Measurements from ENCODE around the gene DPP6. TPM values are rescaled to one million over a fixed set of nuclear protein-coding genes. Genes with fewer than 3 reads are reported as not detected.

The DPP6 gene
- total and polyA plus RNA-seq, 4 experiments from 2014 or later: not detected

- CTCF ChIA-PET (ENCODE audit: partially characterized antibody): no interaction called here
- Histone ChIP-seq H3K27ac (ENCODE audit: low read depth, low read length) (no peak overlapping the region), H3K36me3 (ENCODE audit: insufficient read depth, low read length) (no peaks in the 10 kb centered on the region), H3K9me3 (ENCODE audit: control insufficient read depth in 1 of 2, low read length in 2 of 2) (no peaks in the 10 kb centered on the region), H3K27me3 (ENCODE audit: insufficient read depth, low read length) (no peaks in the 10 kb centered on the region), H3K4me3 (ENCODE audit: low read length in 2 of 2) (no peak overlapping the region), H3K4me1 (ENCODE audit: insufficient read depth, low read length) (no peaks in the 10 kb centered on the region)
- H3K27me3 Mint-ChIP-seq: peaks cover 13 to 30% of the 10 kb centered on the region in 2 donors
- H3K27ac Mint-ChIP-seq: no peak overlapping the region
- peaks cover 0 to 2% (median 0%) of the 10 kb centered on the region in 4 donors for H3K4me1 Mint-ChIP-seq
- intact Hi-C loops (cut with micrococcal nuclease): no loop called here
- DNase-seq: no peak
- H3K4me3 Mint-ChIP-seq: no peak overlapping the region
- H3K36me3 Mint-ChIP-seq: no peaks in the 10 kb centered on the region
- POLR2A ChIA-PET (ENCODE audit: partially characterized antibody): no interaction called here
- H3K9me3 Mint-ChIP-seq: peaks cover 0 to 2% (median 0%) of the 10 kb centered on the region in 8 donors
These were observed 819.9 kb downstream of the DPP6 start for GRCh38 chr7:154871928-154872750.

DNA sequence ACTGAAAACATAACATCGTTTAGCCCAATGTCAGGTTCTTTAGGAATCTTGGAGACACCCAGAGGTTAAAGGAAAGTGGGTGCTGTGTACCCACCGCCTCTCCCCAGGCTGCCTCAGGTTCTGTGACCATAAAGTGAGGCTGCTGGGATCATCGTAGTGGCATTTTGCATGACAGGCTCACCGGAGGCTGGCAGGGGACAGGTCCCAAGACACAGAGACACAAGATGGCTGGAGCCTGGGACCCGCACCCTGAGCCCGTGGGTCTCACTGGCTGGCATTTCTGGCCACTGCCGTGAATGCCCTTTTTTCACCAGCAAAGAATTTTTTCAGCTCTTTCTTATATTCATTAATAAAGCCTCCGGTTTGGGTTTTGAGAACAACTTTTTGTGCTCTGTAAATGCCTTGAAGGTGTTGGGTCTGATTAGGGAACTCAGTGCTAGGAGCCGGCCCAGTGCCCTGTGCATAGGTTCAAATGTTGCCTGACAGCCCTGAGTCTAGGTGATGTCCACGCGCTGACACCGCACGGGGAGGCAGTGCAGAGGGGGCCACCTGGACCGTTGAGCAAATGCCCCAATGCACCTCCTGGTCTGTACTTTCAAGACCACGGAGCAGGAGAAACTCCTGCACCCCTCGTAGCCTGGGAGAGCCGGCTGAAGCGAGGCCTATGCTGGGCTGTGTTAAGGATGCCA is 820.8 kb downstream of the DPP6 start:
- intact Hi-C loops (cut with micrococcal nuclease): no loop called here
- Histone ChIP-seq H3K27me3 (ENCODE audit: insufficient read depth, low read length) (no peaks in the 10 kb centered on the region), H3K4me3 (ENCODE audit: low read length in 2 of 2) (no peak overlapping the region), H3K4me1 (ENCODE audit: insufficient read depth, low read length) (no peaks in the 10 kb centered on the region), H3K27ac (ENCODE audit: low read depth, low read length) (no peak overlapping the region), H3K9me3 (ENCODE audit: control insufficient read depth in 1 of 2, low read length in 2 of 2) (no peaks in the 10 kb centered on the region), H3K36me3 (ENCODE audit: insufficient read depth, low read length) (no peaks in the 10 kb centered on the region)
- Mint-ChIP-seq H3K9me3 (peaks cover 0 to 2% (median 0%) of the 10 kb centered on the region in 8 donors), H3K4me3 (no peak overlapping the region), H3K36me3 (no peaks in the 10 kb centered on the region), H3K27me3 (peaks cover 13 to 26% of the 10 kb centered on the region in 2 donors), H3K27ac (no peak overlapping the region), H3K4me1 (peaks cover 0 to 2% (median 0%) of the 10 kb centered on the region in 4 donors)
- POLR2A ChIA-PET (ENCODE audit: partially characterized antibody): no interaction called here
- CTCF ChIA-PET (ENCODE audit: partially characterized antibody): no interaction called here
- DNase-seq: no peak

GRCh38 chr7:154873500-154874121 is 821.4 kb downstream of the DPP6 start:
- H3K4me1 ChIP-seq (ENCODE audit: insufficient read depth, low read length): no peaks in the 10 kb centered on the region
- Mint-ChIP-seq H3K27ac (no peak overlapping the region), H3K36me3 (no peaks in the 10 kb centered on the region), H3K27me3 (peaks cover 15 to 26% of the 10 kb centered on the region in 2 donors), H3K9me3 (peaks cover 0 to 2% (median 0%) of the 10 kb centered on the region in 8 donors), H3K4me3 (no peak overlapping the region), H3K4me1 (peaks cover 0 to 2% (median 0%) of the 10 kb centered on the region in 4 donors)
- CTCF ChIA-PET (ENCODE audit: partially characterized antibody): no interaction called here
- no peaks in the 10 kb centered on the region for H3K9me3 ChIP-seq (ENCODE audit: control insufficient read depth in 1 of 2, low read length in 2 of 2)
- no peaks in the 10 kb centered on the region for H3K36me3 ChIP-seq (ENCODE audit: insufficient read depth, low read length)
- POLR2A ChIA-PET (ENCODE audit: partially characterized antibody): no interaction called here
- intact Hi-C loops (cut with micrococcal nuclease): no loop called here
- H3K4me3 ChIP-seq (ENCODE audit: low read length in 2 of 2): no peak overlapping the region
- no peak overlapping the region for H3K27ac ChIP-seq (ENCODE audit: low read depth, low read length)
- no peaks in the 10 kb centered on the region for H3K27me3 ChIP-seq (ENCODE audit: insufficient read depth, low read length)
- DNase-seq: no peak

- no peak overlapping the region for H3K4me3 ChIP-seq (ENCODE audit: low read length in 2 of 2)
- H3K27me3 ChIP-seq (ENCODE audit: insufficient read depth, low read length): no peaks in the 10 kb centered on the region
- Mint-ChIP-seq H3K36me3 (no peaks in the 10 kb centered on the region), H3K4me1 (no peaks in the 10 kb centered on the region), H3K27me3 (peaks cover 15 to 20% of the 10 kb centered on the region in 2 donors), H3K27ac (no peak overlapping the region), H3K9me3 (no peaks in the 10 kb centered on the region), H3K4me3 (peak overlapping the region in 1 of 8 donors; percentile 27)
- DNase-seq: no peak
- no peaks in the 10 kb centered on the region for H3K36me3 ChIP-seq (ENCODE audit: insufficient read depth, low read length)
- no peaks in the 10 kb centered on the region for H3K4me1 ChIP-seq (ENCODE audit: insufficient read depth, low read length)
- intact Hi-C loops (cut with micrococcal nuclease): no loop called here
- H3K9me3 ChIP-seq (ENCODE audit: control insufficient read depth in 1 of 2, low read length in 2 of 2): no peaks in the 10 kb centered on the region
- CTCF ChIA-PET (ENCODE audit: partially characterized antibody): no interaction called here
- no peak overlapping the region for H3K27ac ChIP-seq (ENCODE audit: low read depth, low read length)
- POLR2A ChIA-PET (ENCODE audit: partially characterized antibody): interaction anchor here (0.5 kb wide), 1 partner anchor 94 kb away, joined by 3 read pairs; no protein-coding TSS in a partner anchor
These were observed 822.4 kb downstream of the DPP6 start for GRCh38 chr7:154874409-154875113.

DNA sequence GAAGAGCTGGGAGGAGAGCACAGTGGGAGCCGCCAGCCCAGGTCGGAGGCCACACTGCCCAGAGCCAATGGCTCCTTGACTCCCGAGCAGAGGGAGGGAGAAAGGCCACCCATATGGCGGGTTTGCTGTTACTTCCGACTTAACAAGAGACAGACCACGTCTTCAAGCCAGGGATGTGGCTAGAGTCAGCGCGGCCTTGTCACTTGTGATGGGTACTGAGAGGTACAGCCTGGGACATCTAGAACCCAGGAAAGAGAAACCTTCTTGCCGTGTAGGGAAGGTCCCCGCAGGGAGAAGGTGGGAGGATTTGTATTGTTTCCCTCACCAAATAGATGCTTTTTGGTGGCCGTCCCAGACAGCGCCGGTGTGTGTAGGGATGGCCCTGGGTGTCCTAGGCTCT is 823.1 kb downstream of the DPP6 start:
- ChIA-PET POLR2A (ENCODE audit: partially characterized antibody) (no interaction called here), CTCF (ENCODE audit: partially characterized antibody) (no interaction called here)
- Histone ChIP-seq H3K27me3 (ENCODE audit: insufficient read depth, low read length) (no peaks in the 10 kb centered on the region), H3K27ac (ENCODE audit: low read depth, low read length) (no peak overlapping the region), H3K4me1 (ENCODE audit: insufficient read depth, low read length) (no peaks in the 10 kb centered on the region), H3K36me3 (ENCODE audit: insufficient read depth, low read length) (no peaks in the 10 kb centered on the region), H3K4me3 (ENCODE audit: low read length in 2 of 2) (no peak overlapping the region), H3K9me3 (ENCODE audit: control insufficient read depth in 1 of 2, low read length in 2 of 2) (no peaks in the 10 kb centered on the region)
- H3K27ac Mint-ChIP-seq: no peak overlapping the region
- no peak for DNase-seq
- H3K4me1 Mint-ChIP-seq: no peaks in the 10 kb centered on the region
- no peaks in the 10 kb centered on the region for H3K36me3 Mint-ChIP-seq
- H3K27me3 Mint-ChIP-seq: peaks cover 18 to 20% of the 10 kb centered on the region in 2 donors
- peak overlapping the region in 1 of 8 donors; percentile 22 for H3K4me3 Mint-ChIP-seq
- intact Hi-C loops (cut with micrococcal nuclease): no loop called here
- H3K9me3 Mint-ChIP-seq: no peaks in the 10 kb centered on the region

DNA sequence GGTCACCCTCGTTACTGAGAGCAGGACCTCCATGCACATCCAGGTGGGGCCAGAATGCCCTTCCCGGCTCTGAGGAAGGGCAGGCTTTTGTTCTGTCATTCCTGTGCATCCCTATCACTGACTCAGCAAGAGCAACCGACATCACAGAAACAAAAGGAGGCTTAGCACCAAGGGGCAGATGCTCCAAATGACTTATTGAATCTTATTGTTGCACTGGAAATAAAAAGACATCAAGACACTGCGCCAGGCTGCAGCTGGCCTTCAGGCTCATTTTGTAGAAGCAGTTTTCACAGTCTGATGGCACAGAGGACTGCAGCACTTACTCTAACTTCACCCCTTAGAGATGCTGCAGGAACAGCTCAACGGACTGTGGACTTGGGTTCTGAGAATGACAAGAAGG is 824.3 kb downstream of the DPP6 start:
- no peak overlapping the region for H3K4me3 Mint-ChIP-seq
- no peak overlapping the region for H3K4me3 ChIP-seq (ENCODE audit: low read length in 2 of 2)
- H3K9me3 ChIP-seq (ENCODE audit: control insufficient read depth in 1 of 2, low read length in 2 of 2): no peaks in the 10 kb centered on the region
- H3K27ac ChIP-seq (ENCODE audit: low read depth, low read length): no peak overlapping the region
- intact Hi-C loops (cut with micrococcal nuclease): no loop called here
- DNase-seq: no peak
- no peaks in the 10 kb centered on the region for H3K9me3 Mint-ChIP-seq
- no peak overlapping the region for H3K27ac Mint-ChIP-seq
- no peaks in the 10 kb centered on the region for H3K4me1 ChIP-seq (ENCODE audit: insufficient read depth, low read length)
- POLR2A ChIA-PET (ENCODE audit: partially characterized antibody): no interaction called here
- H3K27me3 ChIP-seq (ENCODE audit: insufficient read depth, low read length): no peaks in the 10 kb centered on the region
- peaks cover 18 to 20% of the 10 kb centered on the region in 2 donors for H3K27me3 Mint-ChIP-seq
- CTCF ChIA-PET (ENCODE audit: partially characterized antibody): no interaction called here
- H3K36me3 ChIP-seq (ENCODE audit: insufficient read depth, low read length): no peaks in the 10 kb centered on the region
- H3K36me3 Mint-ChIP-seq: no peaks in the 10 kb centered on the region
- no peaks in the 10 kb centered on the region for H3K4me1 Mint-ChIP-seq

DNA sequence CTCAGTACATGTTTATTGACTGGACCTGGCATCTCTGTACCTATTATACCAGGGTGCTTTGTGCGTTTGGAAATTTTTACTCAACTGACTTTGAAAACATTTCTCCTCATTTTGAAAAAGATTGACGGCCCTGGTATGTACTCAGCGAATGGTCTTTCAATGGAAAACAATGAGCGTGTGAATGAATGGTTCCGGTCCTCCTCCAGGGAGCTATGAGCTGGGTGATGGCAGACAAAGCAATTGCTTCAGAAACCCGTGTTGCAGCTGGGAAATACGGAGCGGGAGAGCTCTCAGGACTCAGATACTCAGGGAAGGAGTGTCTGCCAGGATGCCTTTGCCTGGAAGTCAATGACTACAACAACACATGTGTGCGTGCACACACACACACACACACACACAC is 824.8 kb downstream of the DPP6 start:
- Mint-ChIP-seq H3K27ac (no peak overlapping the region), H3K4me1 (no peaks in the 10 kb centered on the region), H3K9me3 (no peaks in the 10 kb centered on the region), H3K27me3 (peaks cover 17 to 18% of the 10 kb centered on the region in 2 donors), H3K4me3 (no peak overlapping the region), H3K36me3 (no peaks in the 10 kb centered on the region)
- no peaks in the 10 kb centered on the region for H3K36me3 ChIP-seq (ENCODE audit: insufficient read depth, low read length)
- H3K4me3 ChIP-seq (ENCODE audit: low read length in 2 of 2): no peak overlapping the region
- no peaks in the 10 kb centered on the region for H3K27me3 ChIP-seq (ENCODE audit: insufficient read depth, low read length)
- DNase-seq: no peak
- H3K27ac ChIP-seq (ENCODE audit: low read depth, low read length): no peak overlapping the region
- no peaks in the 10 kb centered on the region for H3K4me1 ChIP-seq (ENCODE audit: insufficient read depth, low read length)
- H3K9me3 ChIP-seq (ENCODE audit: control insufficient read depth in 1 of 2, low read length in 2 of 2): no peaks in the 10 kb centered on the region
- POLR2A ChIA-PET (ENCODE audit: partially characterized antibody): no interaction called here
- intact Hi-C loops (cut with micrococcal nuclease): no loop called here
- CTCF ChIA-PET (ENCODE audit: partially characterized antibody): no interaction called here

Data from CD4-positive, alpha-beta memory T cell (primary cell).